ENCODE data around the gene LAMC1. TPM values are rescaled to one million over a fixed set of nuclear protein-coding genes. Genes with fewer than 3 reads are reported as not detected.

LAMC1 gene
- total RNA-seq, 1 experiment from 2014 or later: 61.2 TPM

DNA sequence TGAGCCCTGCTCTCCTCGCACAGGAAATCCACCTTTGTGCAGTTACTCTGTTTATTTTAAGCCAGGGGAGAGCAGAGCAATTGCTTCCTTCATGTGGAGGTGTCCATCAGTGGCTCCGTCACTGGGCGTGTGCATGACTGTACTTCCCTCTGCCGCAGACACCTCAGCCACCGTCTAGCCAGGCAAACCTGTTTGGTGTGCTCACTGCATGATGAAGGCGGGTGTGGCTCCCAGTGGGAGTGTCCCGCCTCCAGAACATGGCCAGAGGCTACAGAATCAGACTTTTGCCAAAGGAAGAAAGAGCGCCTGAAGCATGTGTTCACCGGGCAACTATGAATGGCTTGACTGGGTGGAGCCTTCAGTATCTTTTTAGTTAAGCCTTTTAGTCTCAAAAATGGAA lies 136.7 kb downstream of the LAMC1 start (continued):
- TF ChIP-seq, protein P1, sequence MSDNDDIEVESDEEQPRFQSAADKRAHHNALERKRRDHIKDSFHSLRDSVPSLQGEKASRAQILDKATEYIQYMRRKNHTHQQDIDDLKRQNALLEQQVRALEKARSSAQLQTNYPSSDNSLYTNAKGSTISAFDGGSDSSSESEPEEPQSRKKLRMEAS (IDR thresholded peaks at IDR 0.05): peak; percentile 95
- TF ChIP-seq SIN3A (IDR thresholded peaks at IDR 0.05; ENCODE audit: low read depth) (no peak), POLR2A (IDR thresholded peaks at IDR 0.05; ENCODE audit: borderline replicate concordance, extremely low read depth, insufficient read depth, insufficient read length) (no peak), ZFX (IDR thresholded peaks at IDR 0.05) (no peak), CBX3 (IDR thresholded peaks at IDR 0.05; ENCODE audit: low read depth) (peak; percentile 98), EGR1 (IDR thresholded peaks at IDR 0.05; ENCODE audit: low read depth) (peak; percentile 41; the same call in 1 of the 2 replicates)
- TF ChIP-seq, protein P2, sequence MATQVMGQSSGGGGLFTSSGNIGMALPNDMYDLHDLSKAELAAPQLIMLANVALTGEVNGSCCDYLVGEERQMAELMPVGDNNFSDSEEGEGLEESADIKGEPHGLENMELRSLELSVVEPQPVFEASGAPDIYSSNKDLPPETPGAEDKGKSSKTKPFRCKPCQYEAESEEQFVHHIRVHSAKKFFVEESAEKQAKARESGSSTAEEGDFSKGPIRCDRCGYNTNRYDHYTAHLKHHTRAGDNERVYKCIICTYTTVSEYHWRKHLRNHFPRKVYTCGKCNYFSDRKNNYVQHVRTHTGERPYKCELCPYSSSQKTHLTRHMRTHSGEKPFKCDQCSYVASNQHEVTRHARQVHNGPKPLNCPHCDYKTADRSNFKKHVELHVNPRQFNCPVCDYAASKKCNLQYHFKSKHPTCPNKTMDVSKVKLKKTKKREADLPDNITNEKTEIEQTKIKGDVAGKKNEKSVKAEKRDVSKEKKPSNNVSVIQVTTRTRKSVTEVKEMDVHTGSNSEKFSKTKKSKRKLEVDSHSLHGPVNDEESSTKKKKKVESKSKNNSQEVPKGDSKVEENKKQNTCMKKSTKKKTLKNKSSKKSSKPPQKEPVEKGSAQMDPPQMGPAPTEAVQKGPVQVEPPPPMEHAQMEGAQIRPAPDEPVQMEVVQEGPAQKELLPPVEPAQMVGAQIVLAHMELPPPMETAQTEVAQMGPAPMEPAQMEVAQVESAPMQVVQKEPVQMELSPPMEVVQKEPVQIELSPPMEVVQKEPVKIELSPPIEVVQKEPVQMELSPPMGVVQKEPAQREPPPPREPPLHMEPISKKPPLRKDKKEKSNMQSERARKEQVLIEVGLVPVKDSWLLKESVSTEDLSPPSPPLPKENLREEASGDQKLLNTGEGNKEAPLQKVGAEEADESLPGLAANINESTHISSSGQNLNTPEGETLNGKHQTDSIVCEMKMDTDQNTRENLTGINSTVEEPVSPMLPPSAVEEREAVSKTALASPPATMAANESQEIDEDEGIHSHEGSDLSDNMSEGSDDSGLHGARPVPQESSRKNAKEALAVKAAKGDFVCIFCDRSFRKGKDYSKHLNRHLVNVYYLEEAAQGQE (IDR thresholded peaks at IDR 0.05; ENCODE audit: low read depth): no peak

DNA sequence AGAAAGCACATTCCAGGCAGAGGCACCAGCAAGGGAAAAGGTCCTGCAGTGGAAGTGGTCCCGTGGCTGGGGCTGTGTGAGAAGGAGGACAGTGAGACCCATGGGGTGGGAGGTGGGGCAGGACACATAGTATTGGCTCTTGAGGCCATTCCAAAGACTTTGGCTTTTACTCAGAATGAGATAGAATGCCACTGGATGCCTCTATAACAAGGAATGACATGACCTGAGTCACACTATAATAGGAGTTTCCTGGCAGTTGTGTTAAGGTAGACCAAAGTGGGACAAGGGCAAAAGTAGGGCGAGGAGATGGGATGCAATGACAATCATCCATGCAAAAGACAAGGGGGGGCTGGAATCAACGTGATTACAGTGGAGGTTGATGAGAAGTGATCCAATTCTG lies 138.2 kb downstream of the LAMC1 start:
- no peak overlapping the region for H3K4me3 ChIP-seq (replicated peaks in 1 of 2; ENCODE audit: low read depth in 1 of 2, low read length in 2 of 2)
- TF ChIP-seq, protein P3, sequence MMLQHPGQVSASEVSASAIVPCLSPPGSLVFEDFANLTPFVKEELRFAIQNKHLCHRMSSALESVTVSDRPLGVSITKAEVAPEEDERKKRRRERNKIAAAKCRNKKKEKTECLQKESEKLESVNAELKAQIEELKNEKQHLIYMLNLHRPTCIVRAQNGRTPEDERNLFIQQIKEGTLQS (IDR thresholded peaks at IDR 0.05): no peak
- TF ChIP-seq POLR2AphosphoS5 (IDR thresholded peaks at IDR 0.05; ENCODE audit: low read depth, low read length) (no peak), FOSL1 (IDR thresholded peaks at IDR 0.05; ENCODE audit: low read depth) (no peak), SRF (IDR thresholded peaks at IDR 0.05; ENCODE audit: low read depth) (no peak), ZFX (IDR thresholded peaks at IDR 0.05) (no peak), CEBPB (IDR thresholded peaks at IDR 0.05; ENCODE audit: low read depth) (no peak), ZNF274 (IDR thresholded peaks at IDR 0.05; ENCODE audit: low read depth, low read length) (no peak), RAD21 (IDR thresholded peaks at IDR 0.05; ENCODE audit: low read depth) (no peak), SIN3A (IDR thresholded peaks at IDR 0.05; ENCODE audit: low read depth) (no peak), YY1 (IDR thresholded peaks at IDR 0.05; ENCODE audit: extremely low read depth, insufficient replicate concordance, low read depth, low read length) (no peak), JUND (IDR thresholded peaks at IDR 0.05) (no peak), EZH2 (IDR thresholded peaks at IDR 0.05) (no peak), CBX3 (IDR thresholded peaks at IDR 0.05; ENCODE audit: low read depth) (no peak)
- TF ChIP-seq, protein P4, sequence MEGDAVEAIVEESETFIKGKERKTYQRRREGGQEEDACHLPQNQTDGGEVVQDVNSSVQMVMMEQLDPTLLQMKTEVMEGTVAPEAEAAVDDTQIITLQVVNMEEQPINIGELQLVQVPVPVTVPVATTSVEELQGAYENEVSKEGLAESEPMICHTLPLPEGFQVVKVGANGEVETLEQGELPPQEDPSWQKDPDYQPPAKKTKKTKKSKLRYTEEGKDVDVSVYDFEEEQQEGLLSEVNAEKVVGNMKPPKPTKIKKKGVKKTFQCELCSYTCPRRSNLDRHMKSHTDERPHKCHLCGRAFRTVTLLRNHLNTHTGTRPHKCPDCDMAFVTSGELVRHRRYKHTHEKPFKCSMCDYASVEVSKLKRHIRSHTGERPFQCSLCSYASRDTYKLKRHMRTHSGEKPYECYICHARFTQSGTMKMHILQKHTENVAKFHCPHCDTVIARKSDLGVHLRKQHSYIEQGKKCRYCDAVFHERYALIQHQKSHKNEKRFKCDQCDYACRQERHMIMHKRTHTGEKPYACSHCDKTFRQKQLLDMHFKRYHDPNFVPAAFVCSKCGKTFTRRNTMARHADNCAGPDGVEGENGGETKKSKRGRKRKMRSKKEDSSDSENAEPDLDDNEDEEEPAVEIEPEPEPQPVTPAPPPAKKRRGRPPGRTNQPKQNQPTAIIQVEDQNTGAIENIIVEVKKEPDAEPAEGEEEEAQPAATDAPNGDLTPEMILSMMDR (IDR thresholded peaks at IDR 0.05 in 2 of 3, conservative IDR thresholded peaks at IDR 0.05 in 1 of 3; ENCODE audit: borderline replicate concordance in 1 of 3, insufficient read depth in 1 of 3, low read depth in 2 of 3, low read length in 2 of 3): no peak
- TF ChIP-seq, protein P5, sequence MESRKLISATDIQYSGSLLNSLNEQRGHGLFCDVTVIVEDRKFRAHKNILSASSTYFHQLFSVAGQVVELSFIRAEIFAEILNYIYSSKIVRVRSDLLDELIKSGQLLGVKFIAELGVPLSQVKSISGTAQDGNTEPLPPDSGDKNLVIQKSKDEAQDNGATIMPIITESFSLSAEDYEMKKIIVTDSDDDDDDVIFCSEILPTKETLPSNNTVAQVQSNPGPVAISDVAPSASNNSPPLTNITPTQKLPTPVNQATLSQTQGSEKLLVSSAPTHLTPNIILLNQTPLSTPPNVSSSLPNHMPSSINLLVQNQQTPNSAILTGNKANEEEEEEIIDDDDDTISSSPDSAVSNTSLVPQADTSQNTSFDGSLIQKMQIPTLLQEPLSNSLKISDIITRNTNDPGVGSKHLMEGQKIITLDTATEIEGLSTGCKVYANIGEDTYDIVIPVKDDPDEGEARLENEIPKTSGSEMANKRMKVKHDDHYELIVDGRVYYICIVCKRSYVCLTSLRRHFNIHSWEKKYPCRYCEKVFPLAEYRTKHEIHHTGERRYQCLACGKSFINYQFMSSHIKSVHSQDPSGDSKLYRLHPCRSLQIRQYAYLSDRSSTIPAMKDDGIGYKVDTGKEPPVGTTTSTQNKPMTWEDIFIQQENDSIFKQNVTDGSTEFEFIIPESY (IDR thresholded peaks at IDR 0.05; ENCODE audit: extremely low read depth, insufficient replicate concordance, low read length): no peak
- no peaks in the 10 kb centered on the region for H3K36me3 ChIP-seq (ENCODE audit: control insufficient read depth in 1 of 2, insufficient read depth in 2 of 2, low read length in 2 of 2)
- H3K9ac ChIP-seq (ENCODE audit: low read length): no peak overlapping the region
- CTCF ChIA-PET: no interaction called here
- H3K9me2 ChIP-seq (ENCODE audit: insufficient read depth): no peaks in the 10 kb centered on the region
- DNase-seq (ENCODE audit: low read depth, low spot score) (no peak), ATAC-seq (no peak)
- no peaks in the 10 kb centered on the region for H3K27me3 ChIP-seq (ENCODE audit: insufficient read depth, low read length)
- BruUV-seq (replicated peaks): no TSS peak
- peaks cover 39 to 73% of the 10 kb centered on the region in 2 experiments for H3K4me1 ChIP-seq (ENCODE audit: control insufficient read depth in 1 of 2, insufficient read depth in 2 of 2, low read length in 2 of 2)
- H3K4me2 ChIP-seq (ENCODE audit: low read length): peak overlapping the region; percentile 32
- H3K79me2 ChIP-seq (ENCODE audit: insufficient read depth, low read length): no peaks in the 10 kb centered on the region
- POLR2A ChIA-PET: no interaction called here
- RAD21 ChIA-PET (ENCODE audit: low non-redundant PET in 1 of 2, low total read pairs in 2 of 2, uncharacterized antibody in 2 of 2, unreplicated experiment in 2 of 2): no interaction called here
- H3K9me3 ChIP-seq (ENCODE audit: control insufficient read depth in 1 of 2, insufficient read depth in 1 of 2, low read depth in 1 of 2, low read length in 2 of 2): no peaks in the 10 kb centered on the region
- no peak overlapping the region for H3K27ac ChIP-seq (ENCODE audit: low read depth, low read length)
- intact Hi-C loops (cut with micrococcal nuclease): no loop called here
- H4K20me1 ChIP-seq (ENCODE audit: insufficient read depth): no peaks in the 10 kb centered on the region
- peak overlapping the region; percentile 35 for H2AFZ ChIP-seq (ENCODE audit: low read depth, low read length, poor library complexity, severe bottlenecking)

Measured in HCT116 (cell line).